Activated T-cell treated with anti-CD3 and anti-CD28 coated beads, Interleukin-2, amount 50 U/mL, for 1 hour (primary cell): ENCODE measurements around the gene ASAH2.
"Not testable (repeated sequence)": the region's sequence is repeated elsewhere in the genome, so short reads cannot be mapped to it uniquely, and the experiment has no call there.

Source experiments
- DNase-seq: peaks from one replicate; pipeline ENCODE4 v3.0.0-alpha.2; 2020

The ASAH2 gene

GRCh38 chr10:50251394-50251793 is at the start of gene ASAH2:
TSS of gene ASAH2 (minus strand) at chr10:50251516. CDS start at chr10:50248610, 2,906 bp downstream.
- no peak for DNase-seq

GRCh38 chr10:50299948-50300669 is 48.8 kb upstream of the ASAH2 start:
- no peak for DNase-seq

- DNase-seq: no peak
Measured at GRCh38 chr10:50295367-50295766, 44.1 kb upstream of the ASAH2 start.

- DNase-seq: no peak
Measured at GRCh38 chr10:50294582-50294981, 43.3 kb upstream of the ASAH2 start.

- DNase-seq: no peak
Measured at GRCh38 chr10:50293513-50294313, 42.4 kb upstream of the ASAH2 start.

- no peak for DNase-seq
Measured at GRCh38 chr10:50291261-50291850, 40.0 kb upstream of the ASAH2 start.

- no peak for DNase-seq
Measured at GRCh38 chr10:50289196-50289595, 37.9 kb upstream of the ASAH2 start.

GRCh38 chr10:50286996-50287803 is 35.9 kb upstream of the ASAH2 start:
- DNase-seq: no peak

GRCh38 chr10:50286517-50286916 is 35.2 kb upstream of the ASAH2 start:
- DNase-seq: no peak

- no peak for DNase-seq
Measured at GRCh38 chr10:50281967-50282522, 30.7 kb upstream of the ASAH2 start.

GRCh38 chr10:50281210-50281966 is 30.1 kb upstream of the ASAH2 start:
- no peak for DNase-seq

GRCh38 chr10:50280049-50280841 is 28.9 kb upstream of the ASAH2 start:
- no peak for DNase-seq

- DNase-seq: no peak
Measured at GRCh38 chr10:50279489-50279888, 28.2 kb upstream of the ASAH2 start.

- no peak for DNase-seq
Measured at GRCh38 chr10:50275650-50276235, 24.4 kb upstream of the ASAH2 start.

- no peak for DNase-seq
Measured at GRCh38 chr10:50272531-50272930, 21.2 kb upstream of the ASAH2 start.

- no peak for DNase-seq
Measured at GRCh38 chr10:50271564-50272250, 20.4 kb upstream of the ASAH2 start.

- DNase-seq: not testable (repeated sequence)
Measured at GRCh38 chr10:50267877-50268276, 16.6 kb upstream of the ASAH2 start.

- not testable (repeated sequence) for DNase-seq
Measured at GRCh38 chr10:50262625-50263024, 11.3 kb upstream of the ASAH2 start.

GRCh38 chr10:50260791-50261281 is 9.5 kb upstream of the ASAH2 start:
- DNase-seq: no peak

GRCh38 chr10:50254479-50254878 is 3.2 kb upstream of the ASAH2 start:
- no peak for DNase-seq
